GM21717 (cell line): Measurements from ENCODE around the gene EMC10.
"Not testable (repeated sequence)": the region's sequence is repeated elsewhere in the genome, so short reads cannot be mapped to it uniquely, and the experiment has no call there.

Experiments
- ATAC-seq: cut with Tn5 transposase; IDR thresholded peaks from one replicate; pipeline ENCODE4 v1.9.1; 2021; ENCODE audit warnings: mild to moderate bottlenecking, moderate library complexity; ENCODE audit not compliant: unreplicated experiment

The EMC10 gene

GRCh38 chr19:50476224-50476906 is at the start of gene EMC10, which contains the start of gene GARIN5A:
Gene EMC10 (plus strand): TSS chr19:50476507. CDS start chr19:50476545, 38 bp downstream.
Gene GARIN5A (minus strand): TSS chr19:50476848. CDS start chr19:50476388, 460 bp downstream.
- ATAC-seq = peak; percentile 56

DNA sequence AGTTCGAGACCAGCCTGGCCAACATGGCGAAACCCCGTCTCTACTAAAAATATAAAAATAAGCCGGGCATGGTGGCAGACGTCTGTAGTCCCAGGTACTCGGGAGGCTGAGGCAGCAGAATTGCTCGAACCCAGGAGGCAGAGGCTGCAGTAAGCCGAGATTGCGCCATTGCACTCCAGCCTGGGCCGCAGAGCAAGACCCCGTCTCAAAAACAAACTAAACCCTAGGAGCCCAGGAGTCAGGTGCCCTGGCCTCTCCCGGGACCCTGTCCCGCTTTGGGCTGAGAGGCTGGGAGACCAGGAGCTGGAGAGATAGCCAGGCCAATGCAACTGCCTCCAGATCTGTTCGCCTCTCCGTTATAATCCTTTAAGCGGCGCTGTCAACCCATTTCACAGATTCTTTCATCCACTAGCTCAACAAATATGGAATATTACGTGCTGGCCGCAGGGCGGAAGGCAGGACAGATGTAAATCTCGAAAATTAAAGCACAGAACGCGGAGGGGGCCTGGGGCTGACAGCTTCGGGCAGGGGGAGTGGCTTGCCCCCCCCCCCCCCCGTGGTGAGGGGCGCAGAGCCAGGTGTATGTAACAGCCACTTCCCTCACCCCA is 48.9 kb upstream of the EMC10 start:
- ATAC-seq = no peak

- ATAC-seq = no peak
These were observed 48.3 kb upstream of the EMC10 start for GRCh38 chr19:50427997-50428425.

DNA sequence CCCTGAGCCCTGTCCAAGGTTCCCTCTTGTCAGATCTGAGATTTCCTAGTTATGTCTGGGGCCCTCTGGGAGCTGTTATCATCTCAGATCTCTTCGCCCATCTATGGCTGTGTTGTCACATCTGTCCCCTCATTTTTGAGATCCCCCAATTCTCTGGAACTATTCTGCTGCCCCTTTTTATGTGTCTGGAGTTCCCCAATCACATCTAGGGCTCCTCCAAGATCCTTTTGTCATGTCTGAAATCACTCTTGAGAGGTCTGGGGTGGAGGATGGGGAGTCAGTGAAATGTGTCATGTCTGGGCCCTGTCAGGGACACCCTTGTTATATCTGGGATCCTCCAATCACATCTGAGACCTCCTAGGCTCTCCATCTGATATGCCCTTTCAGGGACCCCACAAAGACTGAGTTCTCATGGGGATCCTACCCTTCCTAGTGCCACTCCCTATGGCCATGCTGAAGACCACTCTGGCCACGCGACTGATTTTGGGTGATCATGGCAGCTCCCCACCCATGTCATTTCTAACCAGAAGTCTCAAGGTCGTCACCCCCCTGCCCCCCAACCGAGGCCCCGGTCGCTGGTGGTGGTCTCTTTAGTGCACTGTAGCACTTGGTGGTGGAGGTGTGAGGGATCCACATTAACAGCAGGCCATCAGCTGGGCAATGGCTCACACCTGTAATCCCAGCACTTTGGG is 47.4 kb upstream of the EMC10 start:
- ATAC-seq = no peak

DNA sequence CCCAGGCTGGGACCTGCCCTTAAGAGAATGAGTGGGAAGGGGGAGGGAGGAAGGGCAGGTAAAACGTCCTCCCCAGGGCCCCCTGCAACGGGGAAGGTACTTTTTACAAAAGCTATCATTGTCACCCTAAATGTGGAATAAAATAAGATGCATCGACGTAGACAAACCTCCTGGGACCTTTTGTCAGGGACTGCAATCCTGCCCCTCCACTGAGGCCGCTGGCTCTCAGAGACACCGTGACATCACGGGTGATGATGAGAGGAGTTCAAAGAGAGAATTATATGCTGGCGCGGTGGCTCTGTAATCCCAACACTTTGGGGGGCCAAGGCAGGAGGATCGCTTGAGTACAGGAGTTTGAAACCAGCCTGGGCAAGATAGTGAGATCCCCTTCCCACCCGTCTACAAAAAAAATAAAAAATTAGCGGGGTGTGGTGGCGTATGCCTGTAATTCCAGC is 45.4 kb upstream of the EMC10 start:
- no peak for ATAC-seq

- ATAC-seq = peak; percentile 67
These were observed 44.7 kb upstream of the EMC10 start for GRCh38 chr19:50431343-50432220.

GRCh38 chr19:50432221-50433028 is 43.9 kb upstream of the EMC10 start, which contains the start of gene MYBPC2:
Gene MYBPC2 (plus strand): TSS chr19:50432892. CDS start chr19:50432954, 62 bp downstream.
- no peak for ATAC-seq

DNA sequence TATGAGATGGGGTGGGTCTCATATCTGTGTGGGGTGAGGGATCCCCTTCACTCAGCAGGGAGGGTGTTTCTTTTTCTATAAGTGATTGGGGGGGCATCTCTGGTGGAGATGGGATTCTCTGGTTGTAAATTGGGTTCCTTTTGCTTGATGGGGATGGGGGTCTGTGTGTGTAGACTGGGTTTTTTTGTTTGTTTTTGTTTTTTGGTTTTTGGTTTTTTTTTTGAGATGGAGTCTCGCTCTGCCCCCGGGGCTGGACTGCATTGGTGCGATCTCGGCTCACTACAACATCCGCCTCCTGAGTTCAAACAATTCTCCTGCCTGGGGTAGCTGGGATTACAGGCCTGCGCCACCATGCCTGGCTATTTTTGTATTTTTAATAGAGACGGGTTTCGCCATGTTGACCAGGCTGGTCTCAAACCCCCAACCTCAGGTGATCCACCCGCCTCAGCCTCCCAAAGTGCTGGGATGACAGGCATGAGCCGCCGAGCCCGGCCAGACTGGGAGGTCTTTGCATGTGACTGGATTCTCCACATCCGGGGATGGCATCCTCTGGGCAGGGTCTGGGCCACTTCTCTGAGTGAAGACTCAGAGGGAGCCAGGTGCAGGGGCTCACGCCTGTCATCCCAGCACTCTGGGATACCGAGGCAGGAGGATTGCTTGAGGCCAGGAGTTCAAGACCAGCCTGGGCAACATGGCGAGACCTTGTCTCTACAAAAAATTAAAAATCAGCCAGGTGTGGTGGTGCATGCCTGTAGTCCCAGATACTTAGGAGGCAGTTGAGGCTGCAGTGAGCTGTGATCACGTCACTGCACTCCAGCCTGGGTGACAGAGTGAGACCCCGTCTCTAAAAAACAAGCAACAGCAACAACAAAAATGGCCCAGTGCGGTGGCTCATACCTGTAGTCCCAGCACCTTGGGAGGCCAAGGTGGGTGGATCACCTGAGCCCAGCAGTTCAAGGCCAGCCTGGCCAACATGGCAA is 42.8 kb upstream of the EMC10 start:
- ATAC-seq = no peak

- ATAC-seq = no peak
These were observed 41.8 kb upstream of the EMC10 start for GRCh38 chr19:50434525-50434924.

GRCh38 chr19:50435221-50435620 is 41.1 kb upstream of the EMC10 start:
- ATAC-seq = no peak

DNA sequence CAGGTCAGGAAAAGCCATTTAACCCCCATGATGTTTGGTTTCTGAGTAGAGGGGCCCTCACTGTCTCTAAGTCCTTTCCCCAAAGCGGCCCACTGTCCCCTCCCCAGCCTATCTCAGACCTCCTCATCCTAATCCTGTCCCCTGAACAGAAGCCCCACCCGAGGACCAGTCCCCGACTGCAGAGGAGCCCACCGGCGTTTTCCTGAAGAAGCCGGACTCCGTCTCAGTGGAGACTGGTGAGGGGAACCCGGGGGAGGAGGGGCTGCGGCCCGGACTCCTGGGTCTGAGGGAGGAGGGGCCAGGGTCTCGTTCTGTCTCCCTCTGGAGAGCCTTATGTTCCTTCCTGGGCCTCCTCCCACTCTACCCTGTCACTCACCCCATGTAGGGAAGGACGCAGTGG is 40.7 kb upstream of the EMC10 start:
- no peak for ATAC-seq

DNA sequence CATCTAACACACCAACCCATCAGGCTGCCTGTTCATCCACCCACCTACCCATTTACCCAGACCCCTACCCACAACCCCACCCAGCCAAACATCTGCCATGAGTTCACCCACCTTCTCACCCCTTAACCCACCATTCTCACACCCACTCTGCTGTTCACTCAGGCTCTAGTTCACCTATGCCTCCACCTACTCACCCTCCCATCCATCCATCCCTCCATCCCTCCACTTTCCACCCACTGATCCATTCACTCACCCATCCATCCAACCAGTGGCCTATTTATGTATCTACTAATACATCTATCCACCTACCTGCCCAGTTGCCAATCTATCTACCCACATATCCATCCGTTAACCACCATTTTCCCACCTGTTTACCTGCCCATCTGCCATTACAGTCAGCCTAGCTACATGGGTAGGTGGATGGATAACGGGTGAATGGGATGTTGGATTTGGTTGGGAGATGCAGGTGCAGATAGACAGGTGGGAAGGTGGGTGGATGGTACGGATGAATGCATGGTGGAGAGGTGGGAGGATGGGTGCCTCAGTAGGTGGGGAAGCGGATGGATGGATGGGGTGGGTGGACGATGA is 38.4 kb upstream of the EMC10 start:
- no peak for ATAC-seq

DNA sequence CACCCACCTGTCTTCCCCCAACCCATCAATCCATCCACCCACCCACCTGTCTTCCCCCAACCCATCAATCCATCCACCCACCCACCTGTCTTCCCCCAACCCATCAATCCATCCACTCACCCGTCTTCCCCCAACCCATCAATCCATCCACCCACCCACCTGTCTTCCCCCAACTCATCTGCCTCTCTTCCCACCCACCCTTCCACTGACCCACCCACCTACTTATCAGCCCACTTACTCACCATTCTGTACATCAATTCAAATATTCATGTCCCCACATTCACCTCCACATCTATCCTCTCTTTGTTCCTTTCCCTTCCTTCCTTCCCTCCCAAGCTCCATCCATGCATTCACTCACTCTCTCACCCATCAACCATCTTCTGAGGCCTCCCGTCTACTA is 37.2 kb upstream of the EMC10 start:
- ATAC-seq = not testable (repeated sequence)

GRCh38 chr19:50444059-50444458 is 32.2 kb upstream of the EMC10 start:
- ATAC-seq = no peak

GRCh38 chr19:50447053-50447452 is 29.3 kb upstream of the EMC10 start:
- no peak for ATAC-seq

GRCh38 chr19:50447750-50448149 is 28.6 kb upstream of the EMC10 start:
- no peak for ATAC-seq

- no peak for ATAC-seq
These were observed 26.9 kb upstream of the EMC10 start for GRCh38 chr19:50449236-50449899.
